RWPE2 (cell line): ENCODE measurements around the gene GLIPR1L1.

Experiments
- ATAC-seq: fragments of 200-7000 bp; cut with Tn5 transposase; 3 replicates; pipeline ENCODE4 v1.9.1; 2021; ENCODE audit warnings: low read depth
- DNase-seq: peaks from one replicate; pipeline ENCODE4 v3.0.0-alpha.2; 2020; ENCODE audit warnings: low spot score
- H3K27ac ChIP-seq: fragments of 450-650 bp; 2 replicates; pipeline ENCODE4 v1.5.1; 2017; ENCODE audit warnings: mild to moderate bottlenecking; ENCODE audit not compliant: poor library complexity, severe bottlenecking
- H3K27me3 ChIP-seq: fragments of 250-450 bp; sonication (Bioruptor Pico); 2 replicates; pipeline ENCODE4 v1.5.1; 2021; ENCODE audit warnings: mild to moderate bottlenecking, moderate library complexity; ENCODE audit not compliant: insufficient read depth, poor library complexity, severe bottlenecking
- H3K36me3 ChIP-seq: fragments of 250-450 bp; sonication (Bioruptor Pico); 2 replicates; pipeline ENCODE4 v1.5.1; 2020; ENCODE audit warnings: low read depth, mild to moderate bottlenecking, moderate library complexity
- H3K4me1 ChIP-seq: fragments of 250-450 bp; sonication (Bioruptor Pico); 2 replicates; pipeline ENCODE4 v1.5.1; 2021; ENCODE audit warnings: mild to moderate bottlenecking, moderate library complexity; ENCODE audit not compliant: insufficient read depth, poor library complexity, severe bottlenecking
- H3K4me3 ChIP-seq: fragments of 250-450 bp; sonication (Bioruptor Pico); 2 replicates; pipeline ENCODE4 v1.5.1; 2021; ENCODE audit warnings: mild to moderate bottlenecking, moderate library complexity; ENCODE audit not compliant: severe bottlenecking
- H3K9me3 ChIP-seq: fragments of 250-450 bp; sonication (Bioruptor Pico); 2 replicates; pipeline ENCODE4 v1.5.1; 2021; ENCODE audit warnings: mild to moderate bottlenecking, moderate library complexity; ENCODE audit not compliant: severe bottlenecking
- CTCF ChIP-seq: fragments of 450-650 bp; IDR thresholded peaks from one replicate; pipeline ENCODE4 v1.5.1; 2017; ENCODE audit warnings: mild to moderate bottlenecking, moderate library complexity; ENCODE audit not compliant: poor library complexity, severe bottlenecking

Gene GLIPR1L1

DNA sequence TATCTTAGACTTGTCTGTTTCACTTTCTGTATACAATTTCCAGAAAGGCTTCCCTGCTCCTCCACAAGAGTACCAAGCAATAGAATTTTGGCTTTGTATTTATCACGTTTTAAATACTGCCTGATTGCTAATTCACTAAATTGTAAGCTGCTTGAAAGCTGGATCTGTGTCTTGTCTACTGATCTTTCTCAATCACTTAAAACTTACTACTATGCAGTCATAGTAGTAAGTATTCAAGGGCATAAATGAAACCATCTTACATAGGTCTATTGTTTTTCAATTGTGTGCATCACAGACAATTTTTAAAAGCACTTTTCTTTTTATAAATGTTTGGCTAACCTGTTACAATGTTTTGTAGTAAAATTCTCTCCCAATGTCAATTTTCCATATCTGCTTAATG is 55.2 kb downstream of the GLIPR1L1 start:
- Histone ChIP-seq H3K27ac (peak overlapping the region; percentile 58), H3K9me3 (no peaks in the 10 kb centered on the region), H3K4me3 (no peak overlapping the region), H3K36me3 (no peaks in the 10 kb centered on the region), H3K27me3 (no peaks in the 10 kb centered on the region), H3K4me1 (peaks cover 14% of the 10 kb centered on the region)
- no peak for DNase-seq
- no peak for ATAC-seq
- TF ChIP-seq CTCF: no peak

DNA sequence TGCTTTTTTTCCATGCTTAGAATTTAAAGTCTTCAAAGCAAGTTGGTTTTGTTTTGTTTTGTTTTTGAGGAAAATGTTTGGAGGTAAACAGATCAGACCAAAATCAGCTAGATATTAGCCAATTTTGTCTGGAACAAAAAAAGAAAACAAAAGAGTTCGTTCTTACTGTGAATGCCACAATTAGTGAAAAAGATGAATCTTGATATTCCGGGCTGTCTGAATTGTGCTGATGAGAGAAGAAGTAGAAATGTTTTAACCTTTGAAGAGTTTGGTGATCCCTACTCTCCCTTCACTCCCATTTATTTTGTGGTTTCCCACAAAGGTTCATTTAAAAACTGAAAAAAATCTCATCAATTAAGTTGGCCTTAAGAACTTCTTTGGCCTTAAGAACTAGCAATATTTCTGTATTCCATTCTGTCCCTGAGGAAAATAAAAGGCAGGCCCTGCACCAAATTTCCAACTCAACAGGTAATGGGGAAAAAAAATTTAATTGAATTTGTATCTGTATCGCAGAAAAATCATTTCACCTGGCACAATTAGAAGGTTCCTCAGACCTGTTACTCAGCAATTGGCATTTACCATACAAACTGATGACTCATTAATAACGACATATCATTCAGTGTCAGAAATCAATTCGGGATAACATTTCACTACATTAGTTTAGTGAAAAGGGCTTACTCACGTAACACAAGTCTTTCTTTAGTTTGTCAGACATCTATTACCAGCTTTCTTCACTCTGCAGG is 55.9 kb downstream of the GLIPR1L1 start:
- Histone ChIP-seq H3K4me3 (peak overlapping the region; percentile 37), H3K27me3 (no peaks in the 10 kb centered on the region), H3K9me3 (no peaks in the 10 kb centered on the region), H3K4me1 (peaks cover 14% of the 10 kb centered on the region), H3K27ac (peak overlapping the region; percentile 58), H3K36me3 (no peaks in the 10 kb centered on the region)
- DNase-seq (no peak), ATAC-seq (peak; percentile 50)
- no peak for TF ChIP-seq CTCF

DNA sequence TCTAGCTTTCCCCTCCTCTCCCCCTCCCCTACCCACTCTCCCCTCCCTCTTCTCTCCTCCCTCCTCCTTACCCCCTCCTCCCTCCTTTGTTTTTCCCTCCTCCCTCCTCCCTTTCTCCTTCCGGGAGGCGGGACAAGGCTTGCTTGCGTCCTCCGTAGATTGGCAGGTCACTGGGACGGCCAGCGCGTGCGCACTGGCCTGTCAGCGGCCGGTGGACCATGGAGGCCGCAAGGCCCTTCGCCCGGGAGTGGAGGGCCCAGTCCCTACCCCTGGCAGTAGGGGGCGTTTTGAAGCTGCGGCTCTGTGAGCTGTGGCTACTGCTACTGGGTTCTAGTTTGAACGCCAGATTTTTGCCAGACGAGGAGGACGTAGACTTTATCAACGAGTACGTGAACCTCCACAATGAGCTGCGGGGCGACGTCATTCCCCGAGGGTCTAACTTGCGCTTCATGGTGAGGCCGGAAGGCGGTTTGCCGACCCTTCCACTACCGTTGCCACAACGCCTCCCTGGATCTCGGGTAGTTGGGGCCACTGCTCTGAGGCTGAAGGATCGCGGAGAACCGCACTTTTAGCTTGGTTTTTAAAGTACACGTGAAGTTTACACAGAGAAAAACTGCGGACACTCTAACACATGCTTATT is 56.5 kb downstream of the GLIPR1L1 start, which contains the start of gene GLIPR1L2:
Gene GLIPR1L2, plus strand, starts transcription at position 191 of the 640 bp plus-strand sequence. Its CDS starts 28 bp downstream, at position 219.
- peak; percentile 93 for TF ChIP-seq CTCF
- H3K9me3 ChIP-seq: no peaks in the 10 kb centered on the region
- ATAC-seq: peak; percentile 95

DNA sequence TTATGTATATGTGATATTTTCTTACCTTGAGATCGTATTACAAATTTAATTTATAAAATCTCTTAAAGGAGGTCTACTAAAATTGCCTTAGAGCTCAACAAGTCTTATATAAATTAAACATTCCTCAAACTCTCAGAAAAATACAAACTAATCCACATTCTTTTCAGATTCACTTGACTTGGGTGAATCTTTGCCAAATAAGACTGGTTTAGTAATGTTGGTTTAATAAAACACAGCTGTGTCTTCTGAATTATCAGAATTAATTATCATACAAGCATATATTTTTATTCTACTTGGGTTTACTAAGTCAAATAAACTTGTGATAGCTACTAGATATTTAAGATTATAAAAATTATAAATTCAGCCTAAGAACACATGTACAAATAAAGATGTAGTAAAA is 69.8 kb downstream of the GLIPR1L1 start:
- Histone ChIP-seq H3K4me3 (no peak overlapping the region), H3K9me3 (no peaks in the 10 kb centered on the region), H3K27ac (no peak overlapping the region), H3K36me3 (no peaks in the 10 kb centered on the region), H3K4me1 (no peaks in the 10 kb centered on the region), H3K27me3 (no peaks in the 10 kb centered on the region)
- ATAC-seq (no peak), DNase-seq (no peak)
- TF ChIP-seq CTCF: no peak

More for the DNA sequence above, 56.5 kb downstream of the GLIPR1L1 start, which contains the start of gene GLIPR1L2:
- no peaks in the 10 kb centered on the region for H3K36me3 ChIP-seq
- H3K4me3 ChIP-seq: peak within 1 kb of the TSS; percentile 37
- peak; percentile 93 for DNase-seq
- peaks cover 14% of the 10 kb centered on the region for H3K4me1 ChIP-seq
- H3K27ac ChIP-seq: peak within 1 kb of the TSS; percentile 58
- no peaks in the 10 kb centered on the region for H3K27me3 ChIP-seq
